HUES48 (cell line): Measurements from ENCODE around the gene PANX2.
"Not testable (repeated sequence)": the region's sequence is repeated elsewhere in the genome, so short reads cannot be mapped to it uniquely, and the experiment has no call there.

Experiments used
- H3K27ac ChIP-seq: one replicate; pipeline ENCODE4 v1.7.0; 2013; ENCODE audit warnings: low read depth, low read length, inconsistent platforms
- H3K27me3 ChIP-seq: 2 replicates; pipeline ENCODE4 v1.6.1; 2013; ENCODE audit warnings: mild to moderate bottlenecking, low read length; ENCODE audit not compliant: control insufficient read depth, insufficient read depth
- H3K36me3 ChIP-seq: 2 replicates; pipeline ENCODE4 v1.6.1; 2013; ENCODE audit warnings: low read length; ENCODE audit not compliant: control insufficient read depth, insufficient read depth
- H3K4me1 ChIP-seq: 2 replicates; pipeline ENCODE4 v1.6.1; 2013; ENCODE audit warnings: mild to moderate bottlenecking, low read length; ENCODE audit not compliant: control insufficient read depth, insufficient read depth
- H3K4me3 ChIP-seq: 2 replicates; pipeline ENCODE4 v1.5.1; 2013; ENCODE audit warnings: mild to moderate bottlenecking, low read depth, low read length
- H3K9ac ChIP-seq: 2 replicates; pipeline ENCODE4 v1.6.1; 2013; ENCODE audit warnings: mild to moderate bottlenecking, low read depth, low read length, moderate library complexity
- H3K9me3 ChIP-seq: 2 replicates; pipeline ENCODE4 v1.6.1; 2013; ENCODE audit warnings: low read length; ENCODE audit not compliant: control insufficient read depth, insufficient read depth

Gene PANX2

GRCh38 chr22:50204571-50204970 lies 34.0 kb downstream of the PANX2 start:
- Histone ChIP-seq H3K27me3 (no peaks in the 10 kb centered on the region), H3K27ac (no peak overlapping the region), H3K9ac (no peak overlapping the region), H3K4me3 (no peak overlapping the region), H3K4me1 (0 out of 2 replicates have a peak, but pooled peaks cover 4% of the 10 kb centered on the region), H3K36me3 (peaks cover 27% of the 10 kb centered on the region), H3K9me3 (no peaks in the 10 kb centered on the region)

GRCh38 chr22:50204998-50205397 lies 34.5 kb downstream of the PANX2 start:
- H3K9ac ChIP-seq, H3K9me3 ChIP-seq, H3K4me3 ChIP-seq, H3K27me3 ChIP-seq, H3K27ac ChIP-seq, H3K4me1 ChIP-seq: not testable (repeated sequence)
- peaks cover 28% of the 10 kb centered on the region for H3K36me3 ChIP-seq

- no peaks in the 10 kb centered on the region for H3K9me3 ChIP-seq
- H3K27ac ChIP-seq: no peak overlapping the region
- H3K36me3 ChIP-seq: peaks cover 38% of the 10 kb centered on the region
- H3K4me3 ChIP-seq: no peak overlapping the region
- H3K4me1 ChIP-seq: no peaks in the 10 kb centered on the region
- H3K27me3 ChIP-seq: no peaks in the 10 kb centered on the region
- H3K9ac ChIP-seq: no peak overlapping the region
Measured at GRCh38 chr22:50205781-50206569, 35.4 kb downstream of the PANX2 start.

GRCh38 chr22:50206599-50206998 lies 36.1 kb downstream of the PANX2 start:
- H3K9me3 ChIP-seq: no peaks in the 10 kb centered on the region
- no peaks in the 10 kb centered on the region for H3K4me1 ChIP-seq
- H3K4me3 ChIP-seq: no peak overlapping the region
- H3K27me3 ChIP-seq: no peaks in the 10 kb centered on the region
- H3K36me3 ChIP-seq: peaks cover 42% of the 10 kb centered on the region
- H3K27ac ChIP-seq: no peak overlapping the region
- H3K9ac ChIP-seq: no peak overlapping the region

GRCh38 chr22:50207383-50208140 lies 37.0 kb downstream of the PANX2 start:
- Histone ChIP-seq H3K27me3 (no peaks in the 10 kb centered on the region), H3K4me1 (no peaks in the 10 kb centered on the region), H3K9ac (no peak overlapping the region), H3K36me3 (peaks cover 50% of the 10 kb centered on the region), H3K9me3 (no peaks in the 10 kb centered on the region), H3K4me3 (no peak overlapping the region), H3K27ac (no peak overlapping the region)

- Histone ChIP-seq H3K27me3 (no peaks in the 10 kb centered on the region), H3K9ac (no peak overlapping the region), H3K9me3 (no peaks in the 10 kb centered on the region), H3K27ac (no peak overlapping the region), H3K4me1 (no peaks in the 10 kb centered on the region), H3K4me3 (no peak overlapping the region), H3K36me3 (peaks cover 51% of the 10 kb centered on the region)
Measured at GRCh38 chr22:50208430-50208938, 38.0 kb downstream of the PANX2 start.

- no peaks in the 10 kb centered on the region for H3K4me1 ChIP-seq
Measured at GRCh38 chr22:50208939-50209892, 38.7 kb downstream of the PANX2 start.

GRCh38 chr22:50209893-50210292 lies 39.4 kb downstream of the PANX2 start:
- Histone ChIP-seq H3K9ac (no peak overlapping the region), H3K27ac (no peak overlapping the region)

More at GRCh38 chr22:50208939-50209892, 38.7 kb downstream of the PANX2 start:
- H3K27me3 ChIP-seq: no peaks in the 10 kb centered on the region
- no peaks in the 10 kb centered on the region for H3K9me3 ChIP-seq
- peaks cover 54% of the 10 kb centered on the region for H3K36me3 ChIP-seq
- H3K4me3 ChIP-seq: no peak overlapping the region
- H3K9ac ChIP-seq: no peak overlapping the region
- no peak overlapping the region for H3K27ac ChIP-seq

GRCh38 chr22:50210378-50211139 lies 40.0 kb downstream of the PANX2 start:
- no peak overlapping the region for H3K9ac ChIP-seq
- no peaks in the 10 kb centered on the region for H3K9me3 ChIP-seq
- H3K27ac ChIP-seq: no peak overlapping the region
- H3K27me3 ChIP-seq: no peaks in the 10 kb centered on the region
- no peaks in the 10 kb centered on the region for H3K4me1 ChIP-seq
- H3K4me3 ChIP-seq: no peak overlapping the region
- H3K36me3 ChIP-seq: peaks cover 63% of the 10 kb centered on the region

More at GRCh38 chr22:50209893-50210292, 39.4 kb downstream of the PANX2 start:
- peaks cover 57% of the 10 kb centered on the region for H3K36me3 ChIP-seq
- no peak overlapping the region for H3K4me3 ChIP-seq
- H3K27me3 ChIP-seq: no peaks in the 10 kb centered on the region
- H3K9me3 ChIP-seq: no peaks in the 10 kb centered on the region
- no peaks in the 10 kb centered on the region for H3K4me1 ChIP-seq

GRCh38 chr22:50211147-50211546 lies 40.6 kb downstream of the PANX2 start:
- Histone ChIP-seq H3K36me3 (peaks cover 66% of the 10 kb centered on the region), H3K27me3 (no peaks in the 10 kb centered on the region), H3K4me1 (no peaks in the 10 kb centered on the region), H3K9me3 (no peaks in the 10 kb centered on the region), H3K27ac (no peak overlapping the region), H3K9ac (no peak overlapping the region), H3K4me3 (no peak overlapping the region)
